ENCODE results near the gene PHACTR3.

GRCh38 chr20:59750209-59750840 lies 146.0 kb downstream of the PHACTR3 start:
- no peak for TF ChIP-seq CTCF (IDR thresholded peaks at IDR 0.05 in 8 of 11, conservative IDR thresholded peaks at IDR 0.05 in 3 of 11)
- TF ChIP-seq POLR2A (IDR thresholded peaks at IDR 0.05): no peak

Data from spleen (tissue), 7 donors.